NCI-H510A treated with DMSO at 0.1 percent for 48 hours (cell line): Measurements from ENCODE around the gene CHDH.
A peak's percentile ranks its signal among the peaks of the same experiment; 100 is the strongest.

Experiments
- DNase-seq: peaks from one replicate; lab custom pipeline; 2025; lab: John Stamatoyannopoulos, UW

Gene CHDH

DNA sequence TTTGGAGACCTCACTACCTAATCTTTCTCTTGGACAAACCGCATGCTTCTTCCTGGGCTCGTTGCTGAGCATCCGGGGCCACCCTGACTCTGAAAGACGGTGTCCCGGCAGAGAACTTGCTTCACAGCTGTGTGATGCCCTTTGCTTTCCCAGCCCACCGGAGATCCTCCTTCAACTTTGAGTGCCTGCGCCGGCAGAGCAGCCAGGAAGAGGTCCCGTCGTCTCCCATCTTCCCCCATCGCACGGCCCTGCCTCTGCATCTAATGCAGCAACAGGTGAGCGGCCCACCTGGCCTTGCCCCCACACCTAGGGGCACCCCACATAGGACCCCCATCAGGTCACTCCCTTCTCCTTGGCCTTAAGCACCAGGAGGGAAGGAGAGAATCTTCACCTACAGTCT is 37.7 kb downstream of the CHDH start:
- DNase-seq = no peak

DNA sequence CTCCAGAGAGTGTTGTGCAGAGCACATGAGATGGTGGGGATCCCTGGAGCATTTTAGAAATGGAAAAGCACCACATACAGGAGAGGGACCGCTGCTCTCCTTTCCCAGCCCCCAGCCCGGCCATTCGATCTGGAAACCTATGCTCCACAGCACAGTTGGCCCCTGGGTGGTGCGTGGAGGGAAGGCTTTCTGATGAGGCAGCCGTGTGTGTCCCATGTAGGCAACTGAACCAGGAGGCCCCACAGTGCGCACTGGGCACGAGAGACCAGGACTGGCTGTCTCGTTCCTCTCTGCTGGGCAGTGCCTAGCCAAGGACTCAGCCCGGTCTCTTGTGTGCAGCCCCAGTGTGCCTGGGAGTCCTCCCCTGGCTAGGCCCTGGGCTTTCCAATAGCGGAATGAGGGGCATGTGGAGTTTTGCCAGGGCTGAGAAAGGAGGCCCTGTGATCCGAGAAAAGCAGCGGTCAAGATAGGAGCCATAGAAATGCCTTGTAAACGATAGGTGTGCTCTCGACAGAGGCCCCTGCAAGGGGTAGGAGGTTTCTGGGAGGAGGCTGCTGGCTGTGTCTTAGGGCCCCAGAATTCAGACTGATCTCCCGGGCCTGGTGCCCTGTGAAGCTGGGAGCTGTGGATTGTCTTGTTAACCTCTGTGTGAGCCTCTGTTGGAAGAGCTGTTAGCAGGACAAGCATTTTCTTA is 39.0 kb downstream of the CHDH start:
- no peak for DNase-seq

GRCh38 chr3:53806182-53807116 is 39.8 kb downstream of the CHDH start:
- DNase-seq = no peak

DNA sequence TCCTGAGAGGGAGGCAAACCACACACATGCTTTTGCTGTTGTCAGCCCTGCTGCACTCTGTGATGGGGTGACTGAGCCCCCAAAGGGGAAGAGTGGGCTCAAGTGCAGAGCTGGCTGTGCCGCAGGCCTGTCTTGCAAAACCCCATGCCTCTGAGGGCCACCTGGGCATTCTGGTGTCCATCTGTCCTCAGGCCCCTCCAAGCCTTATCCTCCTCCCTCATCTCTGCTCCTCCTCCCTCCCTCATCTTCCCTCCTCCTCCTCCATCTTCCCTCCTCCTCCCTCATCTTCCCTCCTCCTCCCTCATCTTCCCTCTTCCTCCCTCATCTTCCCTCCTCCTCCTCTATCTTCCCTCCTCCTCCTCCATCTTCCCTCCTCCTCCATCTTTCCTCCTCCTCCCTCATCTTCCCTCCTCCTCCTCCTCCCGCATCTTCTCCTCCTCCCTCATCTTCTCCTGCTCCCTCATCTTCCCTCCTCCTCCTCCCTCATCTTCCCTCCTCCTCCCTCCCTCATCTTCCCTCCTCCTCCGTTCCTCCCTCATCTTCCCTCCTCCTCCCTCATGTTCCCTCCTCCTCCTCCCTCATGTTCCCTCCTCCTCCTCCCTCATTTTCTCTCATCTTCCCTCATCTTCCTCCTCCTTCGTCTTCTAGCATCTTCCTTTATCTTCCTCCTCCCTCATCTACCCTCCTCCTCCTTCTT is 40.6 kb downstream of the CHDH start:
- no peak for DNase-seq

- DNase-seq = no peak
Measured at GRCh38 chr3:53804697-53805462, 41.3 kb downstream of the CHDH start.

- DNase-seq = no peak
Measured at GRCh38 chr3:53803816-53804695, 42.2 kb downstream of the CHDH start.

DNA sequence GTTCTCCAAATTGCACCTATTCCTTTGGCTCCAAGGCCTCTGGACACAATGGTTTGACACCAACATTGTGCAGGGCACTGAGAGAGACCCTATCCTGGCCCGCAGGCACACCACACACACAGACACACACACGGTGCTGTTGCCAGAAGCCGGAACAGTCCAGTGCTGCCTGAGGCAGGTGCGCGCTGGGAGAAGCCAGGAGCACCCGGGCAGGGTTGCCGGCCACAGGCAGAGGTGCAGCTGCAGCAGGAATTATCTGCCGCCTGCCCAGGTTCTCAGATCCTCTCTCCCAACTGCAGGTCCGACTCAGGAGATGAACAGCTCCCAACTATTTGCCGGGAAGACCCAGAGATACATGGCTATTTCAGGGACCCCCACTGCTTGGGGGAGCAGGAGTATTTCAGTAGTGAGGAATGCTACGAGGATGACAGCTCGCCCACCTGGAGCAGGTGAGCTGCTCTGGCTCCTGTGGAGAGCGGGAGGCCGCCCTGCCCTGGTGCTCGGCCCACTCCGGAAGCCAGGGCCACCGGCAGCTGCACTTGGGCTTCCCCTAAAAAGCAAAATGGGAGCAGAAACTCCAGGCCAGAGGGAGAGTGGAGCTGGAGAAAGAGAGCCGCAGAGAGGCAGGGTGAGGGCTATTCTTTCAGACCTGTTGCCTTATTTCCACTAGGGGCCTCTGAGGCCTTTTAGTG is 42.9 kb downstream of the CHDH start:
- peak; percentile 52 for DNase-seq

GRCh38 chr3:53802256-53802880 is 43.9 kb downstream of the CHDH start:
- no peak for DNase-seq

DNA sequence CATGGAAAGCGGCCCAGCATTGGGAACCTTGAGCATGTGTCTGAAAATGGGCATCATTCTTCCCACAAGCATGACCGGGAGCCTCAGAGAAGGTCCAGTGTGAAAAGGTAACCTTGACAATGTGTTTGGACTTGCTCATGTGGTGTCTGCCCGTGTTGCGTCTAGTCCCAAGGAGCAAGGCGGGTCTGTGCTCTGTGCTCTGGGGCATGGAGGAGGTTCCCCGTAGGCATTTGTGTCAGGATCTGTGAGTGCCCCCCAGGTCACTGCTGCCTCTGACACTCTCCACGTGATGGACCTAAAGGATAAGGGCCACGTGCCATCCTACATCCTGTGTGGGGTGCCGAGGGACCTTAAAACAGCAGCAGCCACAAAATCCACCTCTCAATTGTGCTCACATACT is 44.9 kb downstream of the CHDH start:
- DNase-seq = no peak

- DNase-seq = no peak
Measured at GRCh38 chr3:53800041-53800906, 45.9 kb downstream of the CHDH start.

GRCh38 chr3:53799338-53799865 is 46.8 kb downstream of the CHDH start:
- no peak for DNase-seq

GRCh38 chr3:53798144-53798543 is 48.1 kb downstream of the CHDH start:
- no peak for DNase-seq

GRCh38 chr3:53795789-53796560 is 50.2 kb downstream of the CHDH start:
- DNase-seq = peak; percentile 38

- DNase-seq = no peak
Measured at GRCh38 chr3:53795176-53795575, 51.0 kb downstream of the CHDH start.

GRCh38 chr3:53794597-53794996 is 51.6 kb downstream of the CHDH start:
- DNase-seq = no peak

DNA sequence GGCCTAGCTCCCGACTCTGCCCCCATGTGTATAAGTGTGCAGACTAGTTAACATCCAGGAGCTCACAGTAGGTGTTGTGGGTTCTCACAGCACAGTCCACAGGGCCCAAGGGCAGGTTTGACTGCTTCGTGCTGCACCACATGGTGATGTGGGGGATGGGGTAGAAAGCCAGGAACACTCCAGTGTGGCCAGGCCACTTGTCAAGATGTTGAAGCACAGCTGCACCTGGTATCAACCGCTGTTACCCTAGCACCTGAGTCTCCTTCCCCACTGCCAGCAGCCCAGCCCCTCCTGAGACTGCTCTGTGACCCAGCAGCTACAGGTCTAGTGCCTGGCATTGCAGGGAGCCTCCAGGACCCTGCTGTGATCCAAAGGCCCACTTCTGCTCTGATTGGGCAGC is 53.4 kb downstream of the CHDH start:
- DNase-seq = peak; percentile 84

- no peak for DNase-seq
Measured at GRCh38 chr3:53791317-53791716, 54.9 kb downstream of the CHDH start.

- DNase-seq = no peak
Measured at GRCh38 chr3:53790470-53790869, 55.7 kb downstream of the CHDH start.
